Natural killer cell (primary cell): ENCODE data around the gene AGBL4. TPM values are rescaled to one million over a fixed set of nuclear protein-coding genes. Genes with fewer than 3 reads are reported as not detected.

Experiments
- ATAC-seq, 3 donors: fragments of 150-1000 bp in 2 of 3; fragments of 200-7000 bp in 1 of 3; cut with Tn5 transposase; 1 replicate in 1 of 3; 2 replicates in 2 of 3; pipeline ENCODE4 v1.10.0; 2021; ENCODE audit warnings: mild to moderate bottlenecking in 2 of 3, moderate library complexity in 2 of 3
- DNase-seq, 2 donors: peaks; one replicate each; pipeline versions ENCODE4 v3.0.0 to v3.0.0-alpha.2; 2013 to 2021; ENCODE audit warnings: mixed read lengths in 1 of 2
- H3K27ac ChIP-seq: one replicate; pipeline ENCODE4 v1.5.1; 2013; ENCODE audit warnings: mild to moderate bottlenecking, low read length
- H3K27me3 ChIP-seq: one replicate; pipeline ENCODE4 v1.6.1; 2013; ENCODE audit warnings: low read length; ENCODE audit not compliant: control insufficient read depth, insufficient read depth
- H3K36me3 ChIP-seq: one replicate; pipeline ENCODE4 v1.6.1; 2013; ENCODE audit warnings: low read length; ENCODE audit not compliant: control insufficient read depth, insufficient read depth
- H3K4me1 ChIP-seq: one replicate; pipeline ENCODE4 v1.6.1; 2013; ENCODE audit warnings: low read length; ENCODE audit not compliant: control insufficient read depth, insufficient read depth
- H3K4me3 ChIP-seq: one replicate; pipeline ENCODE4 v1.5.1; 2013; ENCODE audit warnings: low read length
- H3K9me3 ChIP-seq: one replicate; pipeline ENCODE4 v1.6.1; 2013; ENCODE audit warnings: low read length; ENCODE audit not compliant: control insufficient read depth, insufficient read depth
- H3K27ac Mint-ChIP-seq, 2 donors: one replicate each; pipeline ENCODE4 v1.8.0; 2022; ENCODE audit warnings: mild to moderate bottlenecking in 2 of 2, mixed read lengths in 2 of 2, moderate library complexity in 1 of 2
- H3K27me3 Mint-ChIP-seq, 2 donors: one replicate each; pipeline ENCODE4 v1.8.0; 2022; ENCODE audit warnings: low read depth in 2 of 2, mixed read lengths in 2 of 2
- H3K36me3 Mint-ChIP-seq: one replicate; pipeline ENCODE4 v1.8.0; 2022; ENCODE audit warnings: mixed read lengths
- H3K4me1 Mint-ChIP-seq, 2 donors: one replicate each; pipeline ENCODE4 v1.8.0; 2022; ENCODE audit warnings: mixed read lengths in 2 of 2
- H3K4me3 Mint-ChIP-seq: one replicate; pipeline ENCODE4 v1.8.0; 2022; ENCODE audit warnings: mild to moderate bottlenecking, moderate library complexity, mixed read lengths
- H3K9me3 Mint-ChIP-seq, 2 donors: one replicate each; pipeline ENCODE4 v1.8.0; 2022; ENCODE audit warnings: mixed read lengths in 2 of 2
- CTCF ChIP-seq: fragments of 200-600 bp; IDR thresholded peaks from one replicate; pipeline ENCODE4 v1.8.0; 2022; ENCODE audit warnings: antibody characterized with exemption
- WGBS: methylation state at CpG from one replicate; pipeline ENCODE4 v1.1.7; 2013; ENCODE audit warnings: missing lambda C conversion rate; ENCODE audit not compliant: insufficient coverage; 5-methylcytosine and 5-hydroxymethylcytosine counted together
- intact Hi-C: fragments of 100-400 bp; cut with micrococcal nuclease; formaldehyde crosslinking; loops from one replicate; pipeline ENCODE4 v1.14.2; 2022
- total RNA-seq, 4 donors: library from RNA; stranded (reverse); fragments of 120-200 nt in 1 of 4; gene quantifications; one replicate each; pipeline versions ENCODE4 v1.2.3 to v1.2.4, GENCODE V29; 2013 to 2022

Gene AGBL4
- total RNA-seq, 3 donors from 2014 or later (not counting 1 experiment from before 2014, with no cell fraction given): not detected

GRCh38 chr1:48793863-48794262 lies 1229.9 kb downstream of the AGBL4 start:
- peak overlapping the region; percentile 47 for H3K27ac ChIP-seq
- Mint-ChIP-seq H3K4me1 (no peaks in the 10 kb centered on the region), H3K4me3 (no peak overlapping the region), H3K27ac (no peak overlapping the region), H3K36me3 (no peaks in the 10 kb centered on the region), H3K27me3 (peaks cover 0 to 15% of the 10 kb centered on the region in 2 donors), H3K9me3 (peaks cover 0 to 2% of the 10 kb centered on the region in 2 donors)
- no peak overlapping the region for H3K4me3 ChIP-seq
- no peak for TF ChIP-seq CTCF
- H3K36me3 ChIP-seq: no peaks in the 10 kb centered on the region
- DNase-seq (no peak), ATAC-seq (no peak)
- intact Hi-C loops: no loop called here
- 7% methylated on average over 1 of the region's 1 CpG for WGBS
- no peaks in the 10 kb centered on the region for H3K27me3 ChIP-seq
- no peaks in the 10 kb centered on the region for H3K9me3 ChIP-seq
- peaks cover 6% of the 10 kb centered on the region for H3K4me1 ChIP-seq

DNA sequence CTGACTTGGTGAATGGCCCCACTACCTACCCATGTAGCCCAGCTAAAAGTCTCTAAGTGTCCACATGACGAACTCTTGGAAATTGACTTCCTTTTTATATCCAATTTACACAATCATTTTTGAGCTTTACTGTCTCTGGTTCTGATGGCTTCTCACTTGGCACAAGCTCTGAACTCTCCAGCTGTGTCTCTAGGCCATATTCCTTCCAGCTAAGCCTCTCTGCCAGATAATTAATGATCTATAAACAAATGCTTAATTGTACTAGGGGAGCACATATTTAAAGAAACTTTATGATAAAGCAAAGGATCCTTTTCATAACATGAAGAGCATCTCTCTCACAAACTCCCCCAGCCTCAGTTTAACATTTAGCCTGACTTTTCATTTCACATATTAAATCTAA lies 1230.8 kb downstream of the AGBL4 start:
- DNase-seq (no peak), ATAC-seq (no peak)
- Mint-ChIP-seq H3K4me1 (no peaks in the 10 kb centered on the region), H3K27ac (no peak overlapping the region), H3K36me3 (no peaks in the 10 kb centered on the region), H3K27me3 (peaks cover 0 to 15% of the 10 kb centered on the region in 2 donors), H3K4me3 (no peak overlapping the region), H3K9me3 (peaks cover 0 to 2% of the 10 kb centered on the region in 2 donors)
- no peaks in the 10 kb centered on the region for H3K9me3 ChIP-seq
- TF ChIP-seq CTCF: no peak
- H3K4me1 ChIP-seq: peaks cover 6% of the 10 kb centered on the region
- 85% methylated on average over 1 of the region's 1 CpG for WGBS
- H3K27me3 ChIP-seq: no peaks in the 10 kb centered on the region
- no peaks in the 10 kb centered on the region for H3K36me3 ChIP-seq
- intact Hi-C loops: no loop called here
- no peak overlapping the region for H3K27ac ChIP-seq
- H3K4me3 ChIP-seq: no peak overlapping the region

DNA sequence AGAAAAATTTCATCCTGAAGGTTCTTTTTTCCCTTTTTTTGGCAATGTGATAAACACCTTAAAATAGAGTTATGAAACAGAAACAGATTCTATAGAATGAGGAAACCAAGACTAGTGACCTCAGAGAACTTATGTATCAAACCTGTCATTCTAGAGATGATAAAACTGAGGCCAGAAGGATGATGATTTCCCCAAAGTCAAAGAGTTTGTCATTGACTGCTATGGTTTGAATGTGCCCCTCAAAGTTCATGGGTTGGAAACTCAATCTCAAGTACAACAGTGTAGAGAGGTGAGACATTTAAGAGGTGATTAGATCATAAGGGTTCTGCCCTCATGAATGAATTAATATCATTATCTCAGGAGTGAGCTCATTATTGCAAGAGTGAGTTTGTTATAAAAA lies 1233.4 kb downstream of the AGBL4 start:
- DNase-seq: no peak
- H3K4me1 Mint-ChIP-seq: no peaks in the 10 kb centered on the region
- Histone ChIP-seq H3K36me3 (no peaks in the 10 kb centered on the region), H3K4me1 (peaks cover 6% of the 10 kb centered on the region), H3K27ac (peak overlapping the region; percentile 52), H3K27me3 (no peaks in the 10 kb centered on the region), H3K9me3 (no peaks in the 10 kb centered on the region), H3K4me3 (no peak overlapping the region)
- peaks cover 0 to 2% of the 10 kb centered on the region in 2 donors for H3K9me3 Mint-ChIP-seq
- no peak for TF ChIP-seq CTCF
- no peak overlapping the region for H3K27ac Mint-ChIP-seq
- intact Hi-C loops: no loop called here
- H3K27me3 Mint-ChIP-seq: peaks cover 0 to 15% of the 10 kb centered on the region in 2 donors
- H3K36me3 Mint-ChIP-seq: no peaks in the 10 kb centered on the region
- no peak overlapping the region for H3K4me3 Mint-ChIP-seq
- no peak for ATAC-seq

DNA sequence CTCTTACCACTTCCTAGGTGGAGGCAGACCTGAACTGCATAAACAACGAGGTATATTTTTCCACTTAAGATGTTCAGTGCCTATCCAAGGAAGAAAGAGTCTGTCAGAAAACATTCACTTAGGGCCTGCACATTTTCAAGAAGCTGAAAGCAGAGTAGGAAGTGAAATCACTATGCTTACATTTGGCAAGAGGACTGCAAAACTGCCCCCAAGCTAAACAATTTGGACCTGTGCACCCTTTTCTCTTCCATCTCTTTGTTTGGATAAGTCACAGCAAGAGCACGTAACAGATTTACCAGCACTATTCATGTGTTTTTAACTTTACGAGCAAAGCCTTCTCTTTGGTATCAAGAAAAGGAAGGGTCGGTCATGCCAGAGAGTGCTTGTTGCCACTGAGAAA lies 1233.9 kb downstream of the AGBL4 start:
- no peak for DNase-seq
- H3K27ac ChIP-seq: no peak overlapping the region
- H3K27me3 ChIP-seq: no peaks in the 10 kb centered on the region
- peaks cover 2 to 19% of the 10 kb centered on the region in 2 donors for H3K27me3 Mint-ChIP-seq
- H3K4me3 ChIP-seq: no peak overlapping the region
- no peak for TF ChIP-seq CTCF
- no peak overlapping the region for H3K4me3 Mint-ChIP-seq
- H3K9me3 Mint-ChIP-seq: peaks cover 0 to under 1% of the 10 kb centered on the region in 2 donors
- no peaks in the 10 kb centered on the region for H3K9me3 ChIP-seq
- no peak overlapping the region for H3K27ac Mint-ChIP-seq
- intact Hi-C loops: no loop called here
- H3K36me3 ChIP-seq: no peaks in the 10 kb centered on the region
- no peak for ATAC-seq
- no peaks in the 10 kb centered on the region for H3K36me3 Mint-ChIP-seq
- H3K4me1 ChIP-seq: peaks cover 6% of the 10 kb centered on the region
- H3K4me1 Mint-ChIP-seq: no peaks in the 10 kb centered on the region
- 79% methylated on average over 4 of the region's 4 CpGs for WGBS
